Smooth muscle cell (in vitro differentiated cells): Measurements from ENCODE around the gene SYT15. TPM values are rescaled to one million over a fixed set of nuclear protein-coding genes. Genes with fewer than 3 reads are reported as not detected.
A peak's percentile ranks its signal among the peaks of the same experiment; 100 is the strongest.

ENCODE experiments used
- DNase-seq: peaks from one replicate; lab custom pipeline; 2025; ENCODE audit not compliant: unreplicated experiment; lab: John Stamatoyannopoulos, UW
- H2AFZ ChIP-seq: fragments of 200-600 bp; sonication (generic); 2 replicates; pipeline ENCODE4 v1.6.0; 2016; ENCODE audit warnings: antibody characterized with exemption, low read depth, mild to moderate bottlenecking
- H3F3A ChIP-seq: fragments of 200-600 bp; sonication (generic); 2 replicates; pipeline ENCODE4 v1.6.0; 2017; ENCODE audit warnings: antibody characterized with exemption, low read depth
- H3K27ac ChIP-seq: fragments of 200-600 bp; sonication (generic); 2 replicates; pipeline ENCODE4 v1.5.1; 2016; ENCODE audit warnings: low read depth, mild to moderate bottlenecking
- H3K27me3 ChIP-seq: fragments of 200-600 bp; sonication (generic); 2 replicates; pipeline ENCODE4 v1.6.1; 2016; ENCODE audit warnings: low read depth, mild to moderate bottlenecking
- H3K36me3 ChIP-seq: fragments of 200-600 bp; sonication (generic); 2 replicates; pipeline ENCODE4 v1.5.1; 2016; ENCODE audit warnings: low read depth
- H3K4me1 ChIP-seq: fragments of 200-600 bp; sonication (generic); 2 replicates; pipeline ENCODE4 v1.5.1; 2016; ENCODE audit warnings: low read depth
- H3K4me2 ChIP-seq: fragments of 200-600 bp; sonication (generic); 2 replicates; pipeline ENCODE4 v1.6.0; 2016; ENCODE audit warnings: mild to moderate bottlenecking
- H3K4me3 ChIP-seq: fragments of 200-600 bp; sonication (generic); 2 replicates; pipeline ENCODE4 v1.5.1; 2016; ENCODE audit warnings: mild to moderate bottlenecking
- H3K79me2 ChIP-seq: fragments of 200-600 bp; sonication (generic); 2 replicates; pipeline ENCODE4 v1.6.0; 2016; ENCODE audit warnings: low read depth, mild to moderate bottlenecking
- H3K9ac ChIP-seq: fragments of 200-600 bp; sonication (generic); 2 replicates; pipeline ENCODE4 v1.6.0; 2016; ENCODE audit warnings: low read depth
- H3K9me3 ChIP-seq: fragments of 200-600 bp; sonication (generic); replicated peaks from 2 replicates; pipeline ENCODE4 v1.5.1; 2016; ENCODE audit warnings: low read depth
- H4K20me1 ChIP-seq: fragments of 200-600 bp; sonication (generic); 2 replicates; pipeline ENCODE4 v1.6.0; 2016; ENCODE audit warnings: low read depth
- CTCF ChIP-seq: fragments of 200-600 bp; sonication (generic); IDR thresholded peaks from 2 replicates; pipeline ENCODE4 v1.5.1; 2017; ENCODE audit warnings: borderline replicate concordance, mild to moderate bottlenecking, antibody characterized with exemption; ENCODE audit not compliant: insufficient read depth, poor library complexity, severe bottlenecking
- WGBS: methylation state at CpG from one replicate; pipeline ENCODE4 v1.1.7; 2016; ENCODE audit warnings: low lambda C conversion rate; 5-methylcytosine and 5-hydroxymethylcytosine counted together
- polyA plus RNA-seq: library from polyadenylated mRNA; unstranded; fragments of >200 nt; fragmentation: Nextera tagmentation; extraction: Ambion mirVana; gene quantifications from 2 replicates; pipeline ENCODE4 v1.2.1, GENCODE V29; 2016
- total RNA-seq: library from RNA; depleted of rRNA; stranded (reverse); fragments of >200 nt; gene quantifications from 2 replicates; pipeline ENCODE4 v1.2.3, GENCODE V29; 2014

The SYT15 gene
- total and polyA plus RNA-seq, 2 experiments from 2014 or later, result 0.22 to 0.89 TPM

GRCh38 chr10:46555713-46556514 lies 23.0 kb upstream of the SYT15 start:
- H3K79me2 ChIP-seq, result no peaks in the 10 kb centered on the region
- peak overlapping the region; percentile 63 for H3K4me3 ChIP-seq
- no peak overlapping the region for H3K9ac ChIP-seq

GRCh38 chr10:46556515-46557318 lies 22.2 kb upstream of the SYT15 start, which contains the start of gene GPRIN2:
GPRIN2 (minus strand) TSS chr10:46556658; CDS start chr10:46550736, 5,922 bp downstream.
- Histone ChIP-seq H2AFZ (peak within 1 kb of the TSS; percentile 86), H3K27me3 (peaks cover 73% of the 10 kb centered on the region), H3K4me2 (peak within 1 kb of the TSS; percentile 93)

More at GRCh38 chr10:46555713-46556514, 23.0 kb upstream of the SYT15 start:
- H3K27me3 ChIP-seq, result peaks cover 68% of the 10 kb centered on the region
- no peaks in the 10 kb centered on the region for H3K36me3 ChIP-seq
- 13% methylated on average over 45 of the region's 47 CpGs for WGBS
- H2AFZ ChIP-seq, result peak overlapping the region; percentile 86
- no peak overlapping the region for H3K27ac ChIP-seq
- no peaks in the 10 kb centered on the region for H3F3A ChIP-seq
- peaks cover 8% of the 10 kb centered on the region for H3K4me1 ChIP-seq
- no peak for DNase-seq
- H4K20me1 ChIP-seq, result no peaks in the 10 kb centered on the region
- peak overlapping the region; percentile 93 for H3K4me2 ChIP-seq
- no peak for TF ChIP-seq CTCF
- no peaks in the 10 kb centered on the region for H3K9me3 ChIP-seq

GRCh38 chr10:46557319-46558121 lies 21.4 kb upstream of the SYT15 start:
- Histone ChIP-seq H3K4me1 (peaks cover 8% of the 10 kb centered on the region), H3K9me3 (no peaks in the 10 kb centered on the region), H3K79me2 (no peaks in the 10 kb centered on the region), H4K20me1 (no peaks in the 10 kb centered on the region), H3K4me2 (no peak overlapping the region), H3F3A (no peaks in the 10 kb centered on the region), H3K36me3 (no peaks in the 10 kb centered on the region), H3K9ac (no peak overlapping the region), H3K27me3 (peaks cover 73% of the 10 kb centered on the region), H3K4me3 (peak overlapping the region; percentile 63), H3K27ac (no peak overlapping the region), H2AFZ (no peak overlapping the region)
- 91% methylated on average over 33 of the region's 33 CpGs for WGBS
- no peak for TF ChIP-seq CTCF
- no peak for DNase-seq

More at GRCh38 chr10:46556515-46557318, 22.2 kb upstream of the SYT15 start, which contains the start of gene GPRIN2:
- Histone ChIP-seq H3K9me3 (no peaks in the 10 kb centered on the region), H3K9ac (no peak within 1 kb of the TSS), H3F3A (no peaks in the 10 kb centered on the region), H3K4me1 (peaks cover 8% of the 10 kb centered on the region), H3K36me3 (no peaks in the 10 kb centered on the region), H3K4me3 (peak within 1 kb of the TSS; percentile 63), H3K27ac (no peak within 1 kb of the TSS), H4K20me1 (no peaks in the 10 kb centered on the region), H3K79me2 (no peaks in the 10 kb centered on the region)
- DNase-seq, result no peak
- 11% methylated on average over 25 of the region's 74 CpGs for WGBS
- no peak for TF ChIP-seq CTCF
